ENCODE measurements around the gene PHETA2. TPM values are rescaled to one million over a fixed set of nuclear protein-coding genes. Genes with fewer than 3 reads are reported as not detected.

PHETA2 gene
- total and polyA plus RNA-seq, 2 of the 4 experiments (the other 2 are of a cell fraction): 6.5 to 10.0 TPM

DNA sequence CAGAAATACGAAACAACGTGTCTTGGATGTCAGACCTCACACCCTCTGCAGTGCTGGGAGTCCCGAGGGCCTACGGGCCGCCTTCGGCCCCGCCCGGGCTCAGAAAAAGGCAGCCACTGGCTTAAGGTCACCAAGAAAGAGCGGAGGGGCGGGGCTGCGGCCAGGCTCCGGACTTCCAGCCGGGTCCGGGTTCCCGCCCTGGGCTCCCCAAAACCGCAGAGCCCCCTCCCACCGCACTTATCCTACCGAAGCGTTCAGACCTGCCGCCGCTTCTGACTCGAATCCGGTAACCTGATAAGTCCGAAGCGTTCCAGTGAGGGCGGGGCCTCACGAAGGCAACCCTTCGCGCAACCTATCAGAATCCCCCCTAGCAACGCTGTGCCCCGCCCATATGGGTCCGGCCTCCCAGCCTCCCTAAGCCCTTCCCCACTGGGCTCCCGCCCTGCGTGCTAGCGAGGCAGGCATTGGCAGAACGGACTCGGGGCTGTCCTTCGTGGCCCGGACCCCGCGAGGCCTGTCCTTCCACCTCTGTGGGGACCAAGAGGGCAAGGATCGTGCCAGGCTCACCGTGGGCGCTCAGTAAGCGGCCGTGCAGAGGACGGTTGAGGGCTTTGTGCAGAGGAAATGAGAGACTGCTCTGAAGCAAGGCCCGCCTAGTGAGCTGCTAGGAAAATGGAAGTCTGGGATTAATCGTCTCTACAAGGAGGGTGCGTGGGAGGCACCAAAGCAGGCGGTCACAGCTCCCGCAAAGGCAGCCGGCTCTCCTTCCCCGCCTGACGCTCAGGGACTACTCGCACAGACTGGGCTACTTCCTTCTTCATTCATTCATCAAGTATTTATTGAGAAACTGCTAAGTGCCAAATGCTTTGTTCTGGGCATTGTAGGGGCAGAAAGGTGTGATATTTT, 3.3 kb upstream of the PHETA2 start, which contains the start of gene NAGA:
Gene NAGA, minus strand, starts transcription at position 296 of the 906 bp plus-strand sequence. CDS start 515 bp downstream, outside the sequence.
- Histone ChIP-seq H3K36me3 (ENCODE audit: control insufficient read depth, insufficient read depth, low read length) (peaks cover 13% of the 10 kb centered on the region), H4K91ac (ENCODE audit: insufficient read depth, low read depth, low read length) (peak within 1 kb of the TSS; percentile 88), H3K4ac (ENCODE audit: low read depth, low read length) (peak within 1 kb of the TSS; percentile 92), H3K79me1 (ENCODE audit: low read depth in 1 of 2, low read length in 2 of 2) (peaks cover 15 to 54% of the 10 kb centered on the region in 2 experiments; a peak in 3 of 4 replicates), H3K4me3 (ENCODE audit: insufficient read depth, low read depth, low read length) (peak within 1 kb of the TSS; percentile 50), H3K9ac (ENCODE audit: low read depth, low read length) (peak within 1 kb of the TSS; percentile 54), H2AK5ac (ENCODE audit: low read depth, low read length) (peak within 1 kb of the TSS; percentile 95), H3K18ac (ENCODE audit: low read depth, low read length) (peak within 1 kb of the TSS; percentile 25; the same call in 1 of the 2 replicates), H2AK9ac (replicated peaks; ENCODE audit: low read depth, low read length, poor library complexity) (peak within 1 kb of the TSS; percentile 96), H3K14ac (replicated peaks; ENCODE audit: low read depth, low read length) (peak within 1 kb of the TSS; percentile 91), H4K8ac (ENCODE audit: low read depth in 2 of 2, low read length in 2 of 2) (peak within 1 kb of the TSS; percentile 81 to 97), H3K27ac (ENCODE audit: insufficient read depth, low read length) (peak within 1 kb of the TSS; percentile 65), H3K4me2 (ENCODE audit: low read depth, low read length) (peak within 1 kb of the TSS; percentile 90), H3K27me3 (ENCODE audit: control insufficient read depth, insufficient read depth, low read length) (no peaks in the 10 kb centered on the region), H3K9me3 (ENCODE audit: control insufficient read depth, insufficient read depth, low read length) (no peaks in the 10 kb centered on the region), H2BK20ac (ENCODE audit: low read depth, low read length) (peak within 1 kb of the TSS; percentile 58), H3K4me1 (ENCODE audit: control insufficient read depth, insufficient read depth, low read length) (peaks cover 12% of the 10 kb centered on the region), H3K23ac (ENCODE audit: low read depth, low read length) (peak within 1 kb of the TSS; percentile 97; the same call in 1 of the 2 replicates), H2BK15ac (ENCODE audit: low read depth, low read length) (peak within 1 kb of the TSS; percentile 32; the same call in 1 of the 3 replicates), H4K20me1 (ENCODE audit: insufficient read depth, low read length) (0 out of 2 replicates have a peak, but pooled peaks cover 4% of the 10 kb centered on the region), H2AFZ (replicated peaks; ENCODE audit: low read length, poor library complexity) (peak within 1 kb of the TSS; percentile 100), H2BK120ac (ENCODE audit: low read depth, low read length) (peak within 1 kb of the TSS; percentile 78), H3K56ac (ENCODE audit: extremely low read depth, insufficient read depth, low read length) (peak within 1 kb of the TSS; percentile 58), H3K9me1 (ENCODE audit: insufficient read depth, low read length) (peaks cover 20% of the 10 kb centered on the region; the same call in 1 of the 2 replicates), H4K5ac (ENCODE audit: low read depth, low read length) (peak within 1 kb of the TSS; percentile 15; the same call in 1 of the 2 replicates), H2BK5ac (ENCODE audit: low read depth, low read length, poor library complexity, severe bottlenecking) (peak within 1 kb of the TSS; percentile 77)
- WGBS, 2 experiments (ENCODE audit: extremely low coverage in 2 of 2, insufficient read length in 1 of 2): 0% methylated on average over 25 of the region's 56 CpGs; no CpG with 5 or more reads in 1 of the 2 experiments
- POLR2A ChIA-PET (ENCODE audit: unreplicated experiment): interaction anchor here (0.6 kb wide), 1 partner anchor 34 kb away, joined by 4 read pairs; no protein-coding TSS in a partner anchor
- intact Hi-C loops (cut with micrococcal nuclease): no loop called here
- dilution Hi-C loops (cut with HindIII; ENCODE audit: low sequenced_read_pairs, unreplicated experiment): no loop called here
- CTCF ChIA-PET: interaction anchor here (1.9 kb wide), 1 partner anchor 20 kb away, joined by 6 read pairs; the partner anchor contains the start of gene NDUFA6
- BruUV-seq (replicated peaks): no TSS peak
- DNase-seq (peak; percentile 94), ATAC-seq (ENCODE audit: low read depth) (peak; percentile 97)
- in situ Hi-C loops (cut with MboI; ENCODE audit: low sequenced_read_pairs): no loop called here
- TF ChIP-seq MXI1 (IDR thresholded peaks at IDR 0.05; ENCODE audit: borderline replicate concordance, low read depth, low read length): peak; percentile 63; the same call in 1 of the 2 replicates
- TF ChIP-seq MAZ (IDR thresholded peaks at IDR 0.05; ENCODE audit: borderline replicate concordance, low read depth, low read length): peak; percentile 72; the same call in 1 of the 2 replicates
- no peak for TF ChIP-seq BHLHE40 (IDR thresholded peaks at IDR 0.05; ENCODE audit: low read depth, low read length)
- TF ChIP-seq CHD1 (IDR thresholded peaks at IDR 0.05; ENCODE audit: low read depth, low read length): no peak
- TF ChIP-seq CEBPB (IDR thresholded peaks at IDR 0.05; ENCODE audit: low read depth, low read length): no peak
- TF ChIP-seq NFE2L2 (IDR thresholded peaks at IDR 0.05; ENCODE audit: low read depth, low read length): no peak
- no peak; the same call in 1 of the 2 replicates for TF ChIP-seq POLR2A (IDR thresholded peaks at IDR 0.05; ENCODE audit: low read depth, low read length)
- TF ChIP-seq RCOR1 (IDR thresholded peaks at IDR 0.05; ENCODE audit: insufficient replicate concordance, low read length): no peak
- TF ChIP-seq MAFK (IDR thresholded peaks at IDR 0.05; ENCODE audit: low read depth, low read length): no peak
- no peak for TF ChIP-seq SMC3 (IDR thresholded peaks at IDR 0.05; ENCODE audit: low read depth, low read length)
- no peak for TF ChIP-seq RAD21 (IDR thresholded peaks at IDR 0.05; ENCODE audit: low read length)
- no peak for TF ChIP-seq FOS (IDR thresholded peaks at IDR 0.05; ENCODE audit: low read depth, low read length)
- TF ChIP-seq RFX5 (IDR thresholded peaks at IDR 0.05; ENCODE audit: low read depth, low read length): no peak
- TF ChIP-seq, protein P1, sequence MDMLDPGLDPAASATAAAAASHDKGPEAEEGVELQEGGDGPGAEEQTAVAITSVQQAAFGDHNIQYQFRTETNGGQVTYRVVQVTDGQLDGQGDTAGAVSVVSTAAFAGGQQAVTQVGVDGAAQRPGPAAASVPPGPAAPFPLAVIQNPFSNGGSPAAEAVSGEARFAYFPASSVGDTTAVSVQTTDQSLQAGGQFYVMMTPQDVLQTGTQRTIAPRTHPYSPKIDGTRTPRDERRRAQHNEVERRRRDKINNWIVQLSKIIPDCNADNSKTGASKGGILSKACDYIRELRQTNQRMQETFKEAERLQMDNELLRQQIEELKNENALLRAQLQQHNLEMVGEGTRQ (IDR thresholded peaks at IDR 0.05; ENCODE audit: low read depth, low read length): no peak

Measured in IMR-90 (cell line).